Heart left ventricle (tissue), 13 donors: ENCODE data around the gene CDH18.

Experiments
- POLR2A ChIP-seq, 2 donors: fragments of 450-650 bp; IDR thresholded peaks; one replicate each; pipeline ENCODE4 v1.6.1; 2017; ENCODE audit warnings: antibody characterized with exemption in 2 of 2, mild to moderate bottlenecking in 2 of 2, moderate library complexity in 2 of 2
- TF ChIP-seq, protein P1 (sequence below), 12 donors: fragments of 200-600 bp; sonication (generic) in 4 of 12; IDR thresholded peaks; one replicate each; pipeline versions ENCODE4 v1.5.0 to v1.8.0; 2018 to 2022; ENCODE audit warnings: antibody characterized with exemption in 12 of 12, mild to moderate bottlenecking in 5 of 12
- donor health status: ischemic (EF 13 %, LVEDD 7.1; RV severe dilation, severe dysfunction).
- donor health status: DM: no; HTN: yes; CAD: no.
- donor health status: DM: no; HTN: no; CAD: no.
- donor health status: ischemic (EF 25% LVEDD 6.9; RV normal size, moderate dysfunction).
- donor health status: ischemic (EF 25% LVEDD 5.7; RV mildly dilated, moderate dysfunction).
- donor health status: ischemic (EF 35%, LVEDD 5.7; RV mildly dilated, moderate dysfunction).
- donor health status: nonischemic (EF 11% LVEDD 7.7; RV severe dilation, severe dysfunction).
- donor health status: DM: yes; HTN: yes; CAD: no.
- donor health status: PGD.
- donor health status: ischemic (EF 29% LVEDD 5.4; RV normal size, mild dysfunction).
- donor health status: nonischemic (EF 23%, LVEDD 6.1; RV moderate dilation, normal function).

DNA sequence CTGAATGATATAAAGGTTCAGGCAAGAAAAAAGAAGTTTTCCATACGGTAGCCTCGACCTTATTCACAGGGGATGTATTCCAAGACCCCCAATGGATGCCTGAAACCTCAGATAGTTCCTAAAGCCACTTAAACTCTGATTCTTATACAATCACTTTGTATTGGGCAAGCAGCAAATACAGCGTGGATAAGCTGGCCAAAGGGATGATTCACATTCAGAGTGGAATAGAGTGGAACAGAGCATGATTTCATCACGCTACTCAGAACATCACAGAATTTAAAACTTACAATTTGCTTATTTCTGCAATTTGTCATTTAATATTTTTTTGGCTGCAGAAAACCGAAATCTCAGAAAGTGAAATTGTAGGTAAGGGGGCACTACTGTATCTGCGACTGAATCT is 40.5 kb upstream of the CDH18 start:
- TF ChIP-seq, protein P1, sequence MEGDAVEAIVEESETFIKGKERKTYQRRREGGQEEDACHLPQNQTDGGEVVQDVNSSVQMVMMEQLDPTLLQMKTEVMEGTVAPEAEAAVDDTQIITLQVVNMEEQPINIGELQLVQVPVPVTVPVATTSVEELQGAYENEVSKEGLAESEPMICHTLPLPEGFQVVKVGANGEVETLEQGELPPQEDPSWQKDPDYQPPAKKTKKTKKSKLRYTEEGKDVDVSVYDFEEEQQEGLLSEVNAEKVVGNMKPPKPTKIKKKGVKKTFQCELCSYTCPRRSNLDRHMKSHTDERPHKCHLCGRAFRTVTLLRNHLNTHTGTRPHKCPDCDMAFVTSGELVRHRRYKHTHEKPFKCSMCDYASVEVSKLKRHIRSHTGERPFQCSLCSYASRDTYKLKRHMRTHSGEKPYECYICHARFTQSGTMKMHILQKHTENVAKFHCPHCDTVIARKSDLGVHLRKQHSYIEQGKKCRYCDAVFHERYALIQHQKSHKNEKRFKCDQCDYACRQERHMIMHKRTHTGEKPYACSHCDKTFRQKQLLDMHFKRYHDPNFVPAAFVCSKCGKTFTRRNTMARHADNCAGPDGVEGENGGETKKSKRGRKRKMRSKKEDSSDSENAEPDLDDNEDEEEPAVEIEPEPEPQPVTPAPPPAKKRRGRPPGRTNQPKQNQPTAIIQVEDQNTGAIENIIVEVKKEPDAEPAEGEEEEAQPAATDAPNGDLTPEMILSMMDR (IDR thresholded peaks at IDR 0.05), result no peak
- TF ChIP-seq POLR2A (IDR thresholded peaks at IDR 0.05), result no peak
